ENCODE measurements around the gene GNAS-AS1. TPM values are rescaled to one million over a fixed set of nuclear protein-coding genes. Genes with fewer than 3 reads are reported as not detected.
A peak's percentile ranks its signal among the peaks of the same experiment; 100 is the strongest.

GNAS-AS1 gene
- total RNA-seq, 1 donor from 2014 or later: 1.3 TPM

GRCh38 chr20:58889334-58889760 is 38.6 kb upstream of the GNAS-AS1 start:
- peak overlapping the region; percentile 85 for H3K4me3 ChIP-seq (ENCODE audit: low read depth, low read length)
- H3K27me3 ChIP-seq (ENCODE audit: control insufficient read depth, insufficient read depth, low read length): no peaks in the 10 kb centered on the region
- no peak for DNase-seq (ENCODE audit: low read depth)
- no peaks in the 10 kb centered on the region for H3K36me3 ChIP-seq (ENCODE audit: control insufficient read depth, insufficient read depth, low read length)
- TF ChIP-seq, protein P1, sequence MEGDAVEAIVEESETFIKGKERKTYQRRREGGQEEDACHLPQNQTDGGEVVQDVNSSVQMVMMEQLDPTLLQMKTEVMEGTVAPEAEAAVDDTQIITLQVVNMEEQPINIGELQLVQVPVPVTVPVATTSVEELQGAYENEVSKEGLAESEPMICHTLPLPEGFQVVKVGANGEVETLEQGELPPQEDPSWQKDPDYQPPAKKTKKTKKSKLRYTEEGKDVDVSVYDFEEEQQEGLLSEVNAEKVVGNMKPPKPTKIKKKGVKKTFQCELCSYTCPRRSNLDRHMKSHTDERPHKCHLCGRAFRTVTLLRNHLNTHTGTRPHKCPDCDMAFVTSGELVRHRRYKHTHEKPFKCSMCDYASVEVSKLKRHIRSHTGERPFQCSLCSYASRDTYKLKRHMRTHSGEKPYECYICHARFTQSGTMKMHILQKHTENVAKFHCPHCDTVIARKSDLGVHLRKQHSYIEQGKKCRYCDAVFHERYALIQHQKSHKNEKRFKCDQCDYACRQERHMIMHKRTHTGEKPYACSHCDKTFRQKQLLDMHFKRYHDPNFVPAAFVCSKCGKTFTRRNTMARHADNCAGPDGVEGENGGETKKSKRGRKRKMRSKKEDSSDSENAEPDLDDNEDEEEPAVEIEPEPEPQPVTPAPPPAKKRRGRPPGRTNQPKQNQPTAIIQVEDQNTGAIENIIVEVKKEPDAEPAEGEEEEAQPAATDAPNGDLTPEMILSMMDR (IDR thresholded peaks at IDR 0.05; ENCODE audit: insufficient read depth, low read length, poor library complexity, severe bottlenecking): no peak

- TF ChIP-seq, protein P1 (IDR thresholded peaks at IDR 0.05; ENCODE audit: insufficient read depth, low read length, poor library complexity, severe bottlenecking): no peak
- no peak for DNase-seq (ENCODE audit: low read depth)
- no peaks in the 10 kb centered on the region for H3K36me3 ChIP-seq (ENCODE audit: control insufficient read depth, insufficient read depth, low read length)
- no peaks in the 10 kb centered on the region for H3K27me3 ChIP-seq (ENCODE audit: control insufficient read depth, insufficient read depth, low read length)
- peak overlapping the region; percentile 85 for H3K4me3 ChIP-seq (ENCODE audit: low read depth, low read length)
Observed at GRCh38 chr20:58888521-58889333, 38.0 kb upstream of the GNAS-AS1 start.

- TF ChIP-seq, protein P1 (IDR thresholded peaks at IDR 0.05; ENCODE audit: insufficient read depth, low read length, poor library complexity, severe bottlenecking): no peak
- Histone ChIP-seq H3K36me3 (ENCODE audit: control insufficient read depth, insufficient read depth, low read length) (no peaks in the 10 kb centered on the region), H3K4me3 (ENCODE audit: low read depth, low read length) (peak overlapping the region; percentile 85), H3K27me3 (ENCODE audit: control insufficient read depth, insufficient read depth, low read length) (no peaks in the 10 kb centered on the region)
- no peak for DNase-seq (ENCODE audit: low read depth)
Observed at GRCh38 chr20:58888103-58888502, 37.4 kb upstream of the GNAS-AS1 start.

GRCh38 chr20:58886546-58886945 is 35.8 kb upstream of the GNAS-AS1 start:
- no peaks in the 10 kb centered on the region for H3K36me3 ChIP-seq (ENCODE audit: control insufficient read depth, insufficient read depth, low read length)
- TF ChIP-seq, protein P1 (IDR thresholded peaks at IDR 0.05; ENCODE audit: insufficient read depth, low read length, poor library complexity, severe bottlenecking): no peak
- DNase-seq (ENCODE audit: low read depth): no peak
- no peak overlapping the region for H3K4me3 ChIP-seq (ENCODE audit: low read depth, low read length)
- H3K27me3 ChIP-seq (ENCODE audit: control insufficient read depth, insufficient read depth, low read length): no peaks in the 10 kb centered on the region

DNA sequence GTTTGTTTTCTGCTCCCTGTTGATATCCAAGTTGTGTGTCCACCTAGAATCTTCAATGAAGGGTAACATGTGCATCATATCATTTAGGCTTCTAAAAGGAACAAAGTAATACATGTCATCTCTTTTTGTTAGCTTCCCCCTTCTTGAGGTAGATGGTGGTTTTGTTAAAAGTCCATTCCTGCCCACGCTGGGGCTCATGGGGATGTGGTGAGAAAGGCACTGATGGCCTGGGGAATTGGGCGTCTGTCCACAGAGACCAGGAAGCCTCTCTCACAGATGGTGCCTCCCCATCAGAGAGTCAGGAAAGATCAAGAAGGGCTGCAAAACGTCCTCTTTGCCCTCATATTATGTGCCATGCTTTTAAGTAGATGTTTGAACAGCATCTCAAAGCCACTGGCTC is 34.3 kb upstream of the GNAS-AS1 start:
- DNase-seq (ENCODE audit: low read depth): no peak
- H3K4me3 ChIP-seq (ENCODE audit: low read depth, low read length): no peak overlapping the region
- TF ChIP-seq, protein P1 (IDR thresholded peaks at IDR 0.05; ENCODE audit: insufficient read depth, low read length, poor library complexity, severe bottlenecking): no peak
- no peaks in the 10 kb centered on the region for H3K27me3 ChIP-seq (ENCODE audit: control insufficient read depth, insufficient read depth, low read length)
- H3K36me3 ChIP-seq (ENCODE audit: control insufficient read depth, insufficient read depth, low read length): no peaks in the 10 kb centered on the region
